GM12873 (cell line): ENCODE data around the gene DHRS2.

Source experiments
- CTCF ChIP-seq: IDR thresholded peaks from 2 replicates; pipeline ENCODE4 v1.5.1; 2012; ENCODE audit warnings: low read depth, mild to moderate bottlenecking, moderate library complexity, low read length, control low read depth; ENCODE audit not compliant: insufficient read depth; ENCODE audit errors: missing control alignments

The DHRS2 gene

DNA sequence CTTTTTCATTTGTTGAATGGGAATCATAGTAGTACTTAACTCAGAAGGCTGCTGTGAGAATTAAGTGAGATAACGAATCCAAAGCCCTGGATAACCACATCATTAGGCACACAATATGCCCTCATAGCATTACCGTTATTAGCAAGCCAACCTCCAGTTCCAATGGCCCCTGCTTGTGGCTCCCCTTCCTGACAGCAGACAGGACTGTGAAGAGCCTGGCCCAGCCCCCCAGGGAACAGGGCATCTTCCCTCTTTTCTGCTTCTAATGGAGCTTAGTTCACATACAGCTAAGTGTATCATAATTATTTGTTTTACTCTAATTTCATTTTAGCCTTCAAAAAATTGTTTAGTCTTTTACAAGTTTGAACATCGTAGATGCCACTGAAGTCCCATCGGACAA is 39.7 kb downstream of the DHRS2 start:
- TF ChIP-seq CTCF = no peak

DNA sequence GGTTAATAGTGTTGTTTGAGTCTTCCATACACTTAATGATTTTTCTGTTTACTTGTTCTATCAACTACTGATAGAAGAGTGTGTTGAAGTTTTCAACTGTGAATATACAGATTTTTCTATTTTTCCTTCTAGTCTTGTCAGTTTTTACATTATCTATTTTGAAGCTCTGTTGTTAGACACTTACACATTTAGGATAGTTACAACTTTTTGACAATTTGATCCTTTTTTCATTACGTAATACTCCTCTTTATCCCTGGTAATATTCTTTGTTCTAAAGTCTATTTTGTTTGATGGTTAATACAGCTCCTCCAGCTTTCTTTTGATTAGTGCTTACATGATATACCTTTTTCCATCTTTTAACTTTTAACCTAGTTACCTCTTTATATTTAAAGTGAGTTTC is 45.2 kb downstream of the DHRS2 start:
- no peak for TF ChIP-seq CTCF

DNA sequence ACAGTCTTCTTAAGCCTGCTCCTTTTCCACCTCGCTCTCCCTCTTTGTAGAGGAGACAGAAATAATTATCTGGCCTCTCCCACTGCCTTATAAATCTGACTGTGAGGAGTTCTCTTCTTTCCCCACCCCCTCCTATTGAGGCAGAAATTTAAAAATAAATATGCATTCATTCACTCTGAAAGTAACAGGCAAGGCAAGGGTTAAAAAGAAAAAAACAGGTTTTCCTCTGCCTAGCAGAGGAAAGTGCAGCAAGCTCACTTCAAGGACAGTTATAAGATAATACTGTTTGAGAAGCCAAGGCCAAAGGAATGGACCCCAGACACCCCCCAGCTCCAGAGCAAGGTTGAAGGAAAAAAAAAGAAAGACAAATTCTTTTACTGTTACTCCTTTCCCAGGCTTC is 56.3 kb downstream of the DHRS2 start:
- TF ChIP-seq CTCF = no peak

DNA sequence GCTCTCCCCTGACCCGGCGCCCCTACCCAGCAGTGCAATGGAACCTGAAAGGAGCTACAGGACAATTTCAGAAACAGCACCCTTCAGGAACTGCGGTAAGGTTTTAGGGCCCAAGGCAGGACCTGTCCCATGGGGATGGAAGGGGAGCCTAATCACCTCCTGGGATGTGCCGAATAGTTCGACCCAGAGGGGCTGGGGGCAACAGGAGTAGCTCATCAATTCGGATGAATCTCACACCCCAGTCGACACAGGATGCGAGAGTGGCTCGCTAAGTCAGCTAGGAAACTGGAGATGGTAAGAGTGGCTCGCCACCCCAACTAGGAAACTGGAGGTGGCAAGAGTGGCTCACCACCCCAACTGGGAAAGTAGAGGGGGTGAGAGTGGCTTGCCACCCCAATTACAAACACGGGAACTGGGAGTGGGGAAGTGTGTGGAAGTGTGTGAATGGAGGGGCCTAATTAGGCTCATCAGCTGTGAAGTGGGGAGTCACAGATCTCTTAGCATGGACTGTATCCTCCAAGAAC is 57.1 kb downstream of the DHRS2 start:
- no peak for TF ChIP-seq CTCF

DNA sequence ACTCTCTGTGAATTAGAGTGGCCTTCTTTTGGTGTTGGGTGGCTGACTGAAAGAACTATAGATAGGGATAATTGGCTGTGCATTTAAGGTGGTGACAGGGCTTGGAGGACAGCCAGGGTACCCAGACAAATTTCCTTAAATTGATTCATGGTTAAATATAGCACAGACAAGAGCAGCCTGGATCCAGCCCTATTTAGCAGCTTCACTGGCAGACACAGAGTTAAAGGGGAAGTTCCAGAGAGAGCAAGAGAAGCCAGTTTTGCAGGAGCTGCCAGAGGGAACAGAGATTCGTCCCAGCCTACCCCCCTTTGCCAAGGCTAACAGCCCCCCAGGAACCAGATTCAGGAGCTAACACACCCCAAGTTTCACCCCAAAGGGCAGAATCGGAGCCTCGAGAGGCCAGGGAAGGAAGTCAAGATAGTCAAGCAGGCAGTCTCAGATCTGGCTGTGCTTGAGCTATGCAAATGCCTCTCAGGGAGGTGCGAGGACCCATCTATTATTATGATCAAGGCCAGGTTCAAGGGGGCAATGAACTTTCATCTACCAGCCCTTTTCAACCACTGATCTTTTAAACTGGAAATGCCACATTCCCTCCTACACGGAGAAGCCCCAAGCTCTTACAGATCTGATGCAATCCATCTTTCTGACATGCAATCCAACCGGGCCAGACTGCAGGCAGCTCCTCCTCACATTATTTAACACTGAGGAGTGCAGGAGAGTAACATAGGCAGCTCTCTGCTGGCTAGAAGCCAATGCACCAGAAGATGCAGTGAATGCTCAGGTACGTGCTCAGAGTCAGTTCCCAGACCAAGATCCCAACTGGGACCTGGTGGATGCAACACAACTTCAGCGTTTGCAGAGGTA is 58.2 kb downstream of the DHRS2 start:
- TF ChIP-seq CTCF = no peak
